Colonic mucosa (tissue), 4 donors: ENCODE results near the gene PRPS1. TPM values are rescaled to one million over a fixed set of nuclear protein-coding genes. Genes with fewer than 3 reads are reported as not detected.

ENCODE experiments used
- DNase-seq: peaks from one replicate; pipeline ENCODE4 v3.0.0-alpha.2; 2020
- H3K27ac ChIP-seq: fragments of 200-600 bp; one replicate; pipeline ENCODE4 v1.8.0; 2021
- H3K27me3 ChIP-seq: fragments of 200-600 bp; one replicate; pipeline ENCODE4 v1.8.0; 2021
- H3K36me3 ChIP-seq: fragments of 200-600 bp; one replicate; pipeline ENCODE4 v1.8.0; 2021
- H3K4me1 ChIP-seq: fragments of 200-600 bp; one replicate; pipeline ENCODE4 v1.8.0; 2021; ENCODE audit warnings: mild to moderate bottlenecking
- H3K4me3 ChIP-seq: fragments of 200-600 bp; one replicate; pipeline ENCODE4 v1.8.0; 2021
- H3K9ac ChIP-seq, 2 donors: one replicate each; pipeline ENCODE4 v1.7.0; 2013; ENCODE audit warnings: control low read depth in 2 of 2, low read depth in 2 of 2, low read length in 2 of 2
- H3K9me3 ChIP-seq: fragments of 200-600 bp; one replicate; pipeline ENCODE4 v1.8.0; 2021
- intact Hi-C: fragments of 100-400 bp; cut with DNase I; formaldehyde crosslinking; loops from one replicate; pipeline ENCODE4 v1.14.1; 2022
- total RNA-seq, 2 donors: library from RNA; stranded (reverse); fragmentation: NEBNext Ultra II Directional in 1 of 2; extraction: Animal tissue kit (Norgen Biotek cat#: 25700) in 1 of 2; gene quantifications; one replicate each; pipeline ENCODE4 v1.2.1, GENCODE V29; 2021
- TF ChIP-seq, protein P1 (sequence below): fragments of 200-600 bp; IDR thresholded peaks from one replicate; pipeline ENCODE4 v1.8.0; 2022; ENCODE audit warnings: antibody characterized with exemption, mild to moderate bottlenecking
- donor health status: healthy.
- donor health status: DM: no; HTN: no; CAD: no.
- donor health status: DM: no; HTN: no; CAD: no.

Gene PRPS1
- total RNA-seq, 2 donors from 2014 or later, result 12.2 to 20.3 TPM

GRCh38 chrX:107630031-107630689 is 1.9 kb downstream of the PRPS1 start:
- DNase-seq, result no peak
- H3K4me3 ChIP-seq, result no peak overlapping the region
- intact Hi-C loops, result no loop called here
- H3K27ac ChIP-seq, result no peak overlapping the region
- no peaks in the 10 kb centered on the region for H3K4me1 ChIP-seq
- H3K27me3 ChIP-seq, result no peaks in the 10 kb centered on the region
- no peaks in the 10 kb centered on the region for H3K36me3 ChIP-seq
- H3K9me3 ChIP-seq, result no peaks in the 10 kb centered on the region
- H3K9ac ChIP-seq, result no peak overlapping the region
- TF ChIP-seq, protein P1, sequence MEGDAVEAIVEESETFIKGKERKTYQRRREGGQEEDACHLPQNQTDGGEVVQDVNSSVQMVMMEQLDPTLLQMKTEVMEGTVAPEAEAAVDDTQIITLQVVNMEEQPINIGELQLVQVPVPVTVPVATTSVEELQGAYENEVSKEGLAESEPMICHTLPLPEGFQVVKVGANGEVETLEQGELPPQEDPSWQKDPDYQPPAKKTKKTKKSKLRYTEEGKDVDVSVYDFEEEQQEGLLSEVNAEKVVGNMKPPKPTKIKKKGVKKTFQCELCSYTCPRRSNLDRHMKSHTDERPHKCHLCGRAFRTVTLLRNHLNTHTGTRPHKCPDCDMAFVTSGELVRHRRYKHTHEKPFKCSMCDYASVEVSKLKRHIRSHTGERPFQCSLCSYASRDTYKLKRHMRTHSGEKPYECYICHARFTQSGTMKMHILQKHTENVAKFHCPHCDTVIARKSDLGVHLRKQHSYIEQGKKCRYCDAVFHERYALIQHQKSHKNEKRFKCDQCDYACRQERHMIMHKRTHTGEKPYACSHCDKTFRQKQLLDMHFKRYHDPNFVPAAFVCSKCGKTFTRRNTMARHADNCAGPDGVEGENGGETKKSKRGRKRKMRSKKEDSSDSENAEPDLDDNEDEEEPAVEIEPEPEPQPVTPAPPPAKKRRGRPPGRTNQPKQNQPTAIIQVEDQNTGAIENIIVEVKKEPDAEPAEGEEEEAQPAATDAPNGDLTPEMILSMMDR, result no peak

DNA sequence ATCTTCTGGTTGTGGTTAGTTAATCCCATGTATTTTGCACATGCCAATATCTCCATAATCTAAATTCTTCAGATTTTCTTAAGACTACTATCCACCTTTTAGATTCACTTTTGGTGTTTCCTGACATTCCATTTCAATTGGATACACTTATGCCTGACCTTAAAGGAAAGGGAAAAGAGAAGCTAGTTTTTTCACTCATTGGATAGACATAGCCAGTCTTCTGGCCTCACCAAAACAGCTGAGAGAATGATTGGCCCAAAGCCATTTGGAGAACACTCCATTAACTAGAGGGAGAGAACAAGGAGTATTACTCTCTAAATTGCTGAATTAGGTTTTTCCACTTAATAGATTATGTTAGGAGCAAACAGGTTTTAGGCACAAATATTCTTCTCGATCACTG is 4.0 kb downstream of the PRPS1 start:
- Histone ChIP-seq H3K4me3 (no peak overlapping the region), H3K27ac (no peak overlapping the region), H3K36me3 (no peaks in the 10 kb centered on the region), H3K27me3 (no peaks in the 10 kb centered on the region), H3K9me3 (no peaks in the 10 kb centered on the region), H3K9ac (no peak overlapping the region), H3K4me1 (no peaks in the 10 kb centered on the region)
- TF ChIP-seq, protein P1, result no peak
- no peak for DNase-seq
- intact Hi-C loops, result no loop called here

DNA sequence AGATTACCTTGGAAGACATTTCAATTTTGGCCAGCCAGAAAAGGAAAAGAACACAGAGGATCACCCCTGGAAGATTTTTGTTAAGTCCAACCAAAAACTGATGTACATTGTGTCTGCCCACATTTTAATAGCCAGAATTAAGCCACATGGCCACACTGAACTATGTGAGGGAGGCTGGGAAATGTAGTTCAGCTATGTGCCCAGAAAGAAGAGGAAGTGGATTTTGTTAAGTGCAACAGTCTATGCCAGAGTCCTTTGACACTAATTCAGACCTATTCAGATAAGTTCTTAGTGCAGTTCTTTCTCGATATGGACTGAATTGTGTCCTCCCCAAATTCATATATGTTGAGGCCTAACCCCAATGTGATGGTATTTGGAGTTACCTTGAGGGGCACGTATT is 18.4 kb downstream of the PRPS1 start:
- H3K36me3 ChIP-seq, result no peaks in the 10 kb centered on the region
- no peaks in the 10 kb centered on the region for H3K4me1 ChIP-seq
- TF ChIP-seq, protein P1, result no peak
- no peak overlapping the region for H3K4me3 ChIP-seq
- no peak for DNase-seq
- no peak overlapping the region for H3K9ac ChIP-seq
- no peaks in the 10 kb centered on the region for H3K27me3 ChIP-seq
- intact Hi-C loops, result no loop called here
- no peak overlapping the region for H3K27ac ChIP-seq
- no peaks in the 10 kb centered on the region for H3K9me3 ChIP-seq

DNA sequence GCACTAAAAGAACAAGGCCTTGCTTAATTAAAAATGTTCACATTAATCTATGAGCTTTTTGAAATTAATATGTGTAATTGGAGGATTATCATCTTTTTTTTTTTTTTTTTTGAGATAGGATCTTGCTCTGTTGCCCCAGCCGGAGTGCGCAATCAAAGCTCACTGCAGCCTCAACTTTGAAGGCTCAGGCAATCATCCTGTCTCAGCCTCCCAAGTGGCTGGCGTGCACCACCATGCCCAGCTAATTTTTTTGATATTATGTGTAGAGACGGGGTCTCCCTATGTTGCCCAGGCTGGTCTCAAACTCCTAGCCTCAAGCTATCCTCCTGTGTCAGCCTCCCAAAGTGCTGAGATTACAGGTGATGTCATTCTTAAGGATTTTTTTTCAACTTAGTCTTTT is 20.0 kb downstream of the PRPS1 start:
- intact Hi-C loops, result no loop called here
- no peak overlapping the region for H3K4me3 ChIP-seq
- no peak for DNase-seq
- TF ChIP-seq, protein P1, result no peak
- no peaks in the 10 kb centered on the region for H3K36me3 ChIP-seq
- H3K27me3 ChIP-seq, result no peaks in the 10 kb centered on the region
- H3K9ac ChIP-seq, result no peak overlapping the region
- no peak overlapping the region for H3K27ac ChIP-seq
- no peaks in the 10 kb centered on the region for H3K4me1 ChIP-seq
- H3K9me3 ChIP-seq, result no peaks in the 10 kb centered on the region

DNA sequence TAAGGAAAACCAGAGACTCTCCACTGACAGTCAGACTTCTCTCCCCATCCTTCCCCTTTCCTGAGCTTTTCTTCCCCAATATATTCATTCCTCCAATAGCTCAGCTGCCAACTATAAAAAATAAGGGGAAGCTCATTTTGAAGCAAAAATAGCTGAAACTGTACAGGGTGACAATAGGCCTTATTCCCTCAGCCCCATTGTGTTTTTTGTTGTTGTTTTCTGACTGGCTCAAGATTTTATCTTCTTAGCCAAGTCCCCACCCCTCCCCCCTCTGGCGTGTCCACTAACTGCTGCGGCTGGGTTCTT is 26.2 kb downstream of the PRPS1 start:
- intact Hi-C loops, result no loop called here
- Histone ChIP-seq H3K4me3 (no peak overlapping the region), H3K27ac (no peak overlapping the region), H3K27me3 (no peaks in the 10 kb centered on the region), H3K4me1 (no peaks in the 10 kb centered on the region), H3K9me3 (no peaks in the 10 kb centered on the region), H3K36me3 (no peaks in the 10 kb centered on the region), H3K9ac (no peak overlapping the region)
- no peak for DNase-seq
- TF ChIP-seq, protein P1, result no peak
